ENCODE data around the gene ANKH.

DNA sequence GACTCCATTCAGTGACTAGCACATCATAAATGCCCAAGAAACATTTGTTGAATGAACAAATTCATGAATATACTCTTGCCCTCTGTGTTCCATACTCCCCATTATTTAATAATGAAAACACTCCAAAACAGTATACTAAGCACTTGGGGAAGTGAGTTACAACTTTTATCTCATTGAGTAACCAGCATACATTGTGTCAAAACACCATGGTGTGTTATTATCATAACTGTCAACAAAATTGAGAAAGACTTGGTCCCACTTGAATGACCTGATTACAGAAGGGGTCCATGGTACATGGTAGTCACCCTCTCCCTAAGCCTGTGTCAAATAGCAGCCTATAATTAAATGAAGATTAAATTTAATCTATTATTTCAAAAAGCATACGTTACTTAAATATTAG is 16.2 kb downstream of the ANKH start:
- TF ChIP-seq, protein P1, sequence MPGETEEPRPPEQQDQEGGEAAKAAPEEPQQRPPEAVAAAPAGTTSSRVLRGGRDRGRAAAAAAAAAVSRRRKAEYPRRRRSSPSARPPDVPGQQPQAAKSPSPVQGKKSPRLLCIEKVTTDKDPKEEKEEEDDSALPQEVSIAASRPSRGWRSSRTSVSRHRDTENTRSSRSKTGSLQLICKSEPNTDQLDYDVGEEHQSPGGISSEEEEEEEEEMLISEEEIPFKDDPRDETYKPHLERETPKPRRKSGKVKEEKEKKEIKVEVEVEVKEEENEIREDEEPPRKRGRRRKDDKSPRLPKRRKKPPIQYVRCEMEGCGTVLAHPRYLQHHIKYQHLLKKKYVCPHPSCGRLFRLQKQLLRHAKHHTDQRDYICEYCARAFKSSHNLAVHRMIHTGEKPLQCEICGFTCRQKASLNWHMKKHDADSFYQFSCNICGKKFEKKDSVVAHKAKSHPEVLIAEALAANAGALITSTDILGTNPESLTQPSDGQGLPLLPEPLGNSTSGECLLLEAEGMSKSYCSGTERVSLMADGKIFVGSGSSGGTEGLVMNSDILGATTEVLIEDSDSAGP (CRISPR knock-in tag; IDR thresholded peaks at IDR 0.05; ENCODE audit: borderline replicate concordance): no peak
- no peak for TF ChIP-seq MXI1 (IDR thresholded peaks at IDR 0.05; ENCODE audit: borderline replicate concordance, low read depth, low read length)
